Measurements from ENCODE around the gene TMSB4X. TPM values are rescaled to one million over a fixed set of nuclear protein-coding genes. Genes with fewer than 3 reads are reported as not detected.
A peak's percentile ranks its signal among the peaks of the same experiment; 100 is the strongest.
"Not testable (repeated sequence)": the region's sequence is repeated elsewhere in the genome, so short reads cannot be mapped to it uniquely, and the experiment has no call there.

The TMSB4X gene
- total RNA-seq, 1 donor, result 723 TPM

GRCh38 chrX:12954376-12954775 lies 20.5 kb upstream of the TMSB4X start:
- DNase-seq (ENCODE audit: low read depth in 2 of 3, low spot score in 2 of 3), result no peak

- DNase-seq (ENCODE audit: low read depth in 2 of 3, low spot score in 2 of 3), result peak in 1 of 3 donors; percentile 29
These were observed 19.9 kb upstream of the TMSB4X start for GRCh38 chrX:12954981-12955380.

- peak in 2 of 3 donors; percentile 83 to 93 for DNase-seq (ENCODE audit: low read depth in 2 of 3, low spot score in 2 of 3)
These were observed 18.8 kb upstream of the TMSB4X start for GRCh38 chrX:12955882-12956703.

- peak in 2 of 3 donors; percentile 69 to 80 for DNase-seq (ENCODE audit: low read depth in 2 of 3, low spot score in 2 of 3)
These were observed 18.0 kb upstream of the TMSB4X start for GRCh38 chrX:12956704-12957534.

- no peak for DNase-seq (ENCODE audit: low read depth in 2 of 3, low spot score in 2 of 3)
These were observed 16.9 kb upstream of the TMSB4X start for GRCh38 chrX:12958059-12958458.

- no peak for DNase-seq (ENCODE audit: low read depth in 2 of 3, low spot score in 2 of 3)
These were observed 16.4 kb upstream of the TMSB4X start for GRCh38 chrX:12958461-12958860.

GRCh38 chrX:12961196-12961718 lies 13.7 kb upstream of the TMSB4X start:
- no peak for DNase-seq (ENCODE audit: low read depth in 2 of 3, low spot score in 2 of 3)

GRCh38 chrX:12962041-12962504 lies 12.8 kb upstream of the TMSB4X start:
- DNase-seq (ENCODE audit: low read depth in 2 of 3, low spot score in 2 of 3), result no peak

- DNase-seq (ENCODE audit: low read depth in 2 of 3, low spot score in 2 of 3), result not testable (repeated sequence)
These were observed 11.6 kb upstream of the TMSB4X start for GRCh38 chrX:12963210-12963850.

- no peak for DNase-seq (ENCODE audit: low read depth in 2 of 3, low spot score in 2 of 3)
These were observed 9.6 kb upstream of the TMSB4X start for GRCh38 chrX:12965131-12965940.

GRCh38 chrX:12966151-12966550 lies 8.8 kb upstream of the TMSB4X start:
- no peak for DNase-seq (ENCODE audit: low read depth in 2 of 3, low spot score in 2 of 3)

- DNase-seq (ENCODE audit: low read depth in 2 of 3, low spot score in 2 of 3), result no peak
These were observed 7.0 kb upstream of the TMSB4X start for GRCh38 chrX:12967711-12968465.

GRCh38 chrX:12970691-12971202 lies 4.2 kb upstream of the TMSB4X start:
- peak in 2 of 3 donors; percentile 73 to 83 for DNase-seq (ENCODE audit: low read depth in 2 of 3, low spot score in 2 of 3)

- DNase-seq (ENCODE audit: low read depth in 2 of 3, low spot score in 2 of 3), result no peak
These were observed 3.5 kb upstream of the TMSB4X start for GRCh38 chrX:12971282-12972003.

GRCh38 chrX:12972243-12972642 lies 2.7 kb upstream of the TMSB4X start:
- DNase-seq (ENCODE audit: low read depth in 2 of 3, low spot score in 2 of 3), result no peak

GRCh38 chrX:12972878-12973560 lies 1.9 kb upstream of the TMSB4X start:
- DNase-seq (ENCODE audit: low read depth in 2 of 3, low spot score in 2 of 3), result no peak

- DNase-seq (ENCODE audit: low read depth in 2 of 3, low spot score in 2 of 3), result peak in 1 of 3 donors; percentile 41
These were observed 1.2 kb upstream of the TMSB4X start for GRCh38 chrX:12973561-12974304.
